GM18520 (cell line): ENCODE measurements around the gene AXIN1.

Source experiments
- ATAC-seq: cut with Tn5 transposase; IDR thresholded peaks from one replicate; pipeline ENCODE4 v1.9.1; 2021; ENCODE audit not compliant: unreplicated experiment

Gene AXIN1

DNA sequence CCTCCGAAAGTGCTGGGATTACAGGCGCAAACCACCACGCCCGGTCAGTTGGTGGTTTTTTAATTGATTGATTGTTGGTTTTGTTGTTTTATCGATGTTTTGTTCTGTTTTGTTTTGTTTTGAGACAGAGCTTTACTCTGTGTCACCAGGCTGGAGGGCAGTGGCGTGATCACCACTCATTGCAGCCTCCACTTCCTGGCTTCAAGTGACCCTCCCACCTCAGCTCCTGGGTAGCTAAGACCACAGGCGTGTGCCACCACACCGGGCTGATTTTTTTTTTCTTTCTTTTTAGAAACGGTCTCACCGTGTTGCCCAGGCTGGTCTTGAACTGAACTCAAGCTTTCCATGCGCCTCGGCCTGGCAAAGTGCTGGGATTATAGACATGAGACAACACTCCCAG, 105.5 kb downstream of the AXIN1 start:
- no peak for ATAC-seq

- ATAC-seq, result no peak
Observed at GRCh38 chr16:245105-245504, 107.4 kb downstream of the AXIN1 start.

GRCh38 chr16:243348-243747, 109.2 kb downstream of the AXIN1 start:
- no peak for ATAC-seq

- ATAC-seq, result no peak
Observed at GRCh38 chr16:242281-242680, 110.2 kb downstream of the AXIN1 start.

GRCh38 chr16:240559-240958, 112.0 kb downstream of the AXIN1 start:
- no peak for ATAC-seq

- no peak for ATAC-seq
Observed at GRCh38 chr16:239948-240277, 112.6 kb downstream of the AXIN1 start.
